Measurements from ENCODE around the gene SYT8.
A peak's percentile ranks its signal among the peaks of the same experiment; 100 is the strongest.

SYT8 gene

GRCh38 chr11:1834062-1834610 lies 654 bp upstream of the SYT8 start:
- no peak for DNase-seq (ENCODE audit: low spot score)
- no peak for TF ChIP-seq CTCF (IDR thresholded peaks at IDR 0.05)
- Histone ChIP-seq H3K27ac (no peak overlapping the region), H3K4me3 (no peak overlapping the region)

DNA sequence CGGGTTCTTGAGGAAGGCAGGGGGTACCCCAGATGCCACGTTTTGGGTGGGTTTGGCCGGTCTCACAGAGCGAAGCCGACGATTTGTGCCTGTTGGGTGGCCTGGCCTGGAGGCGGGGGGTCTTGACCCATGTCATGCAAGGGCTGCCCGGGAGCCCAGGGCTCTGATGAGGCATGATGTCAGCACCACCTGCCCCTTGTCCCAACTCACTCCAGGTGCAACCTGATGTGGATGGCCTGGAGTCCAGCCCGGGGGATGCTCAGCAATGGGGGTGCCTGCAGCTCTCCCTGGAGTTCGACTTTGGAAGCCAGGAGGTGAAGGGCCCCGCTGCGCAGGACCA lies 851 bp downstream of the SYT8 start:
- Histone ChIP-seq H3K27ac (no peak overlapping the region), H3K4me3 (no peak overlapping the region)
- TF ChIP-seq CTCF (IDR thresholded peaks at IDR 0.05), result no peak
- no peak for DNase-seq (ENCODE audit: low spot score)

DNA sequence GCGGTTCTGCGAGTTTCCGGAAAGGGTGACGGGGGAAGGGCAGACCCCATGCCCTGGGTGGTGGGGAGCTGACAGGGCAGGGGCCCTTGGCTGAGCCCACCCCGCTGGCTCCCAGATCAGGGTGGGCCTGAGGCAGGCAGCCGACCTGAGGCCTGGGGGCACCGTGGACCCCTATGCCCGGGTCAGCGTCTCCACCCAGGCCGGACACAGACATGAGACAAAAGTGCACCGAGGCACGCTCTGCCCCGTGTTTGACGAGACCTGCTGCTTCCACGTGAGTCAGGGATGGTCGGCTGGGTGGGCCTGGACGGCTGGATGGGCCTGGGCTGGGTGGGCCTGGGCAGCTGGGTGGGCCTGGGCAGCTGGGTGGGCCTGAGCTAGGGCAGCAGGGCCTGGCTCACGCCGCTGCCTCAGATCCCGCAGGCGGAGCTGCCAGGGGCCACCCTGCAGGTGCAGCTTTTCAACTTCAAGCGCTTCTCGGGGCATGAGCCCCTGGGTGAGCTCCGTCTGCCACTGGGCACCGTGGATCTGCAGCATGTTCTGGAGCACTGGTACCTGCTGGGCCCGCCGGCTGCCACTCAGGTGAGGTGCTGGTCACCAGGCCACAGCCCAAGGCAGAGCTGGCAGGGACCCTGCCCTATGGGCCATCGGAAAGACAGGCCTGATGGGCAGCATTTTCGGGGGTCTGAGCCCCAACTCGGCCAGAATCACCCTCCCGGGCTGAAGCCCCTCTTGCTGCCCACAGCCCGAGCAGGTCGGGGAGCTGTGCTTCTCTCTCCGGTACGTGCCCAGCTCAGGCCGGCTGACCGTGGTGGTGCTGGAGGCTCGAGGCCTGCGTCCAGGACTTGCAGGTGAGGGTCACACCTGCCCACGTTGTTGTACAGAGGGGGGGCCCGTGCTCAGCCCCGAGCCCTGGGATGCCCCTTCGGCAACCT lies 1.5 kb downstream of the SYT8 start:
- Histone ChIP-seq H3K27ac (no peak overlapping the region), H3K4me3 (no peak overlapping the region)
- DNase-seq (ENCODE audit: low spot score), result no peak
- no peak for TF ChIP-seq CTCF (IDR thresholded peaks at IDR 0.05)

DNA sequence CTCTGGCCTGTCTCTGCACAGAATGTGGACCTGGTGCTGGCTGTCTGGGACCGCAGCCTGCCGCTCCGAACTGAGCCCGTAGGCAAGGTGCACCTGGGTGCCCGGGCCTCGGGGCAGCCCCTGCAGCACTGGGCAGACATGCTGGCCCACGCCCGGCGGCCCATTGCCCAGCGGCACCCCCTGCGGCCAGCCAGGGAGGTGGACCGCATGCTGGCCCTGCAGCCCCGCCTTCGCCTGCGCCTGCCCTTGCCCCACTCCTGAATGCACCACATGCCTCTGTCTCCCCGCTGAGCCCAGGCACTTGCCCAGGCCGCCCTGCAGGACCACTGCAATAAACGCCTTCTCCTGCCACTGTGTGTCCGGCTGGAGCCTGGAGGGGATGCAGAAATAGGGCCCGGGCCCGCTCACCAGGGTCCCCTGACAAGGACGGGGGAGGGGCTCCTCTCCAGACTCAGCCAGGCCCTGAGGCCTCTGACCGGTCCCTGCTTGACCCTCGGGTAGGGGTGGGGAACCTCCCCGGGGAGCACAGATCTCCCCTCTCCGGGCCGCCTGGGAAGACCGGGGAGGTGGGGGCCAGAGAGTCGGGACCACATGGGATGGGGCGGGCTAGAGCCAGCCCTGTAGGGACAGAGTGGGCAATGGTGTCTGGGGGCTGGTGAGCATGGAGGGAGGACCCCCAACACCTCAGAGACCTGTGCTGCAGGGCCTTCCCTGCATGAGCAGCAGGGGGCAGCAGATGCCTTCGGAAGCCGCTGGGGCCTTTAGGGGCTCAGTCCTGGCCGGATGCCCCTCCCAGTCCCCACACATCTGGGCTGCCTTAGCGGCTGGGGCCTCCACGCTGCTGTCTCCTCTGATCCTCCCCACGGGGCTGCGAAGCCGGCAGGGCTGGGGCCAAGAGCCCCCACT lies 2.6 kb downstream of the SYT8 start:
- Histone ChIP-seq H3K4me3 (no peak overlapping the region), H3K27ac (no peak overlapping the region)
- no peak for DNase-seq (ENCODE audit: low spot score)
- TF ChIP-seq CTCF (IDR thresholded peaks at IDR 0.05), result peak; percentile 85

DNA sequence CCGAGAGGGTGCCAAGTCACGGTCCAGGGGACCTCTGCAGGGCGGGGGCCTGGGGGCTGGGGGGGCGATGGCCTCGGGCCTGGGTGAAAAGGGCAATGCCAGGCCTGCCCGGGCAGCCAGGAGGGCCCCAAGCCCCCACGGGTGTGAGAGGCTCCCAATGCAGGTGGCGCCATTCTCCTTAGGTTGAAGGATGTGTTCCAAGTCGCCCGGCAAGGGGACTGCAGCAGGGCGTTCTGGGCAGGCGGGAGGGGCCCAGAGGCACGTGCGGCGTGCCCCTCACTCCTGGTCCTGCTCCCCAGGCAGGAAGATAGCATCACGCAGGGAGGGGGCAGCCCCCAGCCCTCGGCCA lies 3.3 kb downstream of the SYT8 start:
- Histone ChIP-seq H3K4me3 (no peak overlapping the region), H3K27ac (no peak overlapping the region)
- DNase-seq (ENCODE audit: low spot score), result no peak
- peak; percentile 30 for TF ChIP-seq CTCF (IDR thresholded peaks at IDR 0.05)

DNA sequence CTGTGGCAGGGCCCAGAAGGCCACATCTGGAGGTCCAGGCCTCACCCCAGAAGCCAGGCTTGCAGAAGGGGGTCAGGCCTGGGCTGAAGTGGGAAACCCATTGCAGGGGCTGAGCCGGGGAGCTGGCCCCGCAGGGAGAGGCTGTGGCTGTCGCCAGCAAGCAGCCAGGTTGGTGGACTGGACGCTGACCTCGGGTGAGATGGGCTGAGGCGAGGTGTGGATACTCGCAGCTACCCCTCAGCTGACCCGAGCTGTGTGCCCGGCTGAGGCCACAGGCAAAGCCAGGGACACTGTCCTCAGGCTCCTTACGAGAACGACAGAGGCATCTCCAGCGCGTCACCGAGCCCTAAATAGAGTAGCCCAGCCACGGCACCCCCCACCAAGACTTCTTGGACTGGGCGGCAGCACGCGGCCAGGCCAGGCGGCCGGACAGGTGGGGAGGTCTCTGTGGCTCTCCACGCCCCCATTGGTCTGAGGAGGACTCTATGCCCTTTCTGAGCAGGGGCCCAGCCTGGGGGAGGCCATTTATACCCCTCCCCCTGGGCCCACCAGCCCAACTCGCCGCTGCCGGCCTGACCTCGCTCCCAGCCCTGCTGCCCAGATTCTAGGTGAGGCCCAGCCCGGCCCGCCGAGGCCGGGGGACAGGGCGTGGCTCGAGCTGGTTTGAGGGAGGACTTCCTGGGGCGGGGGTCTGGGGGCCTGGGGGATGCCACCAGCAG lies 3.8 kb downstream of the SYT8 start, which contains the start of gene TNNI2:
TNNI2 (plus strand) TSS at position 556 of the 719 bp plus-strand sequence. CDS start 716 bp downstream, outside the sequence.
- peak within 1 kb of the TSS in 1 of 2 donors; percentile 51 for H3K27ac ChIP-seq
- no peak for DNase-seq (ENCODE audit: low spot score)
- TF ChIP-seq CTCF (IDR thresholded peaks at IDR 0.05), result no peak
- no peak within 1 kb of the TSS for H3K4me3 ChIP-seq
